Loucy (cell line): ENCODE measurements around the gene GTF3C1.

Experiments
- H2AFZ ChIP-seq: fragments of 200-600 bp; sonication (generic); 2 replicates; pipeline ENCODE4 v1.6.0; 2016; ENCODE audit warnings: antibody characterized with exemption, mild to moderate bottlenecking, low read length, moderate library complexity
- H3F3A ChIP-seq: fragments of 200-600 bp; 2 replicates; pipeline ENCODE4 v1.6.0; 2016; ENCODE audit warnings: antibody characterized with exemption, low read depth, mild to moderate bottlenecking
- H3K27me3 ChIP-seq: fragments of 200-600 bp; sonication (generic); 2 replicates; pipeline ENCODE4 v1.6.1; 2014; ENCODE audit warnings: low read length, mild to moderate bottlenecking; ENCODE audit not compliant: insufficient read depth, poor library complexity, severe bottlenecking
- H3K36me3 ChIP-seq: fragments of 200-600 bp; sonication (generic); 2 replicates; pipeline ENCODE4 v1.6.1; 2016; ENCODE audit warnings: low read length; ENCODE audit not compliant: insufficient read depth
- H3K4me1 ChIP-seq: fragments of 200-600 bp; sonication (generic); 2 replicates; pipeline ENCODE4 v1.5.1; 2014; ENCODE audit warnings: low read length, mild to moderate bottlenecking; ENCODE audit not compliant: insufficient read depth, poor library complexity, severe bottlenecking
- H3K4me2 ChIP-seq: fragments of 200-600 bp; sonication (generic); 2 replicates; pipeline ENCODE4 v1.6.0; 2014; ENCODE audit warnings: antibody characterized with exemption, low read length, low read depth, mild to moderate bottlenecking; ENCODE audit not compliant: poor library complexity, severe bottlenecking
- H3K4me3 ChIP-seq: fragments of 200-600 bp; sonication (generic); 2 replicates; pipeline ENCODE4 v1.5.1; 2014; ENCODE audit warnings: low read length, mild to moderate bottlenecking, mixed read lengths; ENCODE audit not compliant: poor library complexity, severe bottlenecking
- H3K79me2 ChIP-seq: fragments of 200-600 bp; sonication (generic); 2 replicates; pipeline ENCODE4 v1.6.1; 2014; ENCODE audit warnings: low read length; ENCODE audit not compliant: insufficient read depth
- H3K9ac ChIP-seq: fragments of 200-600 bp; sonication (generic); 2 replicates; pipeline ENCODE4 v1.6.0; 2014; ENCODE audit warnings: mild to moderate bottlenecking, low read depth, low read length, moderate library complexity; ENCODE audit not compliant: poor library complexity, severe bottlenecking
- H3K9me2 ChIP-seq: fragments of 200-600 bp; sonication (generic); replicated peaks from 2 replicates; pipeline ENCODE4 v1.6.1; 2016; ENCODE audit warnings: low read depth, low read length, mixed read lengths
- H3K9me3 ChIP-seq: fragments of 200-600 bp; sonication (generic); 2 replicates; pipeline ENCODE4 v1.6.1; 2014; ENCODE audit warnings: mild to moderate bottlenecking, antibody characterized with exemption, low read length, low read depth; ENCODE audit not compliant: insufficient read depth
- H4K20me1 ChIP-seq: fragments of 200-600 bp; sonication (generic); 2 replicates; pipeline ENCODE4 v1.6.0; 2014; ENCODE audit warnings: antibody characterized with exemption, low read length, mild to moderate bottlenecking; ENCODE audit not compliant: insufficient read depth, poor library complexity, severe bottlenecking
- EZH2phosphoT487 ChIP-seq: fragments of 200-600 bp; IDR thresholded peaks from 2 replicates; pipeline ENCODE4 v1.6.1; 2018; ENCODE audit warnings: antibody characterized with exemption, mild to moderate bottlenecking, moderate library complexity, borderline replicate concordance
- TF ChIP-seq, protein P1 (sequence below): fragments of 200-600 bp; sonication (generic); conservative IDR thresholded peaks from 2 replicates; pipeline ENCODE4 v1.5.1; 2014; ENCODE audit warnings: mild to moderate bottlenecking, antibody characterized with exemption, low read length

GTF3C1 gene

DNA sequence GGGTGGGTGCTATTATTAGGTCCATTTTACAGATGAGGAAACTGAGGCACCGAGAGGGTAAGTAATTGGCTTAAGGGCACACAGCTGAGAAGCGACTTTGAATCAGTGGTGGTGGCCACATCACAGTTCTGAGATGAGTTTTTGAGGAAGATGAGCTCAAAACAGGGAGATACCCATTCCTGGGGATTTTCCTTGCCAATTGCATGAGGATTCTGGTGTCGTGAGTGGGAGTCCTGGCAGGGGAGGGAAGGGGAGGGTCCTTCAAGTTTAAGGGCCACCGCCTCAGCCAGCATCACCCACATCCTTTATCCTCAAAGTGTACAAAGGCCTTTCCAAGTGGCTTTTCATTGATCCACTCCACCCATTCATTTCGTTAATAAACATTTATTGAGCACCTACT is 102.4 kb downstream of the GTF3C1 start:
- TF ChIP-seq EZH2phosphoT487: no peak
- TF ChIP-seq, protein P1, sequence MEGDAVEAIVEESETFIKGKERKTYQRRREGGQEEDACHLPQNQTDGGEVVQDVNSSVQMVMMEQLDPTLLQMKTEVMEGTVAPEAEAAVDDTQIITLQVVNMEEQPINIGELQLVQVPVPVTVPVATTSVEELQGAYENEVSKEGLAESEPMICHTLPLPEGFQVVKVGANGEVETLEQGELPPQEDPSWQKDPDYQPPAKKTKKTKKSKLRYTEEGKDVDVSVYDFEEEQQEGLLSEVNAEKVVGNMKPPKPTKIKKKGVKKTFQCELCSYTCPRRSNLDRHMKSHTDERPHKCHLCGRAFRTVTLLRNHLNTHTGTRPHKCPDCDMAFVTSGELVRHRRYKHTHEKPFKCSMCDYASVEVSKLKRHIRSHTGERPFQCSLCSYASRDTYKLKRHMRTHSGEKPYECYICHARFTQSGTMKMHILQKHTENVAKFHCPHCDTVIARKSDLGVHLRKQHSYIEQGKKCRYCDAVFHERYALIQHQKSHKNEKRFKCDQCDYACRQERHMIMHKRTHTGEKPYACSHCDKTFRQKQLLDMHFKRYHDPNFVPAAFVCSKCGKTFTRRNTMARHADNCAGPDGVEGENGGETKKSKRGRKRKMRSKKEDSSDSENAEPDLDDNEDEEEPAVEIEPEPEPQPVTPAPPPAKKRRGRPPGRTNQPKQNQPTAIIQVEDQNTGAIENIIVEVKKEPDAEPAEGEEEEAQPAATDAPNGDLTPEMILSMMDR: no peak
- no peaks in the 10 kb centered on the region for H3K9me2 ChIP-seq
- no peak overlapping the region for H3K9ac ChIP-seq
- H3K79me2 ChIP-seq: no peaks in the 10 kb centered on the region
- peak overlapping the region; percentile 51 for H3K4me2 ChIP-seq
- peak overlapping the region; percentile 1 for H3K4me3 ChIP-seq
- peaks cover 43% of the 10 kb centered on the region for H3K4me1 ChIP-seq
- no peaks in the 10 kb centered on the region for H3F3A ChIP-seq
- H4K20me1 ChIP-seq: no peaks in the 10 kb centered on the region
- H3K9me3 ChIP-seq: no peaks in the 10 kb centered on the region; the same call in 1 of the 2 replicates
- H3K36me3 ChIP-seq: peaks cover 24% of the 10 kb centered on the region; the same call in 1 of the 2 replicates
- no peaks in the 10 kb centered on the region for H3K27me3 ChIP-seq
- H2AFZ ChIP-seq: no peak overlapping the region

DNA sequence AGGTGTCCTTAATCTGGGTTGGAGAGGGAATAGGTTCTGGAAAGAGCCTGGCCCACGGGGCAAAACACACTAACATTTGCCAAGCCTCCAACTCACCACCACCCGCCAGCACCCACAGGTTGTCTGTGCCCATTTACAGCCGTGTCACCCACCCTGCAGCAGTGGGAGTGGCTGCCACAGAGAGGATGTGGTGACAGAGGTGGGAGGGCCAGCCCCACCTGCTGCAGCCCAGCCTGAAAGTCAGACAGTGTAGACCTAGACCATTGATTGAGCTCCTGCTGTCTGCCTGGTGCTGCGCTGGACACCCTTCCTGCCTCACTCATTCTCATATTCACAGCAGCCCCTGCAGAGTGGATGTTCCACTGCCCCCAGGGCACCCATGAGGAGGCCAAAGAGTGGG is 103.0 kb downstream of the GTF3C1 start:
- peaks cover 24% of the 10 kb centered on the region; the same call in 1 of the 2 replicates for H3K36me3 ChIP-seq
- H4K20me1 ChIP-seq: no peaks in the 10 kb centered on the region
- H3F3A ChIP-seq: no peaks in the 10 kb centered on the region

DNA sequence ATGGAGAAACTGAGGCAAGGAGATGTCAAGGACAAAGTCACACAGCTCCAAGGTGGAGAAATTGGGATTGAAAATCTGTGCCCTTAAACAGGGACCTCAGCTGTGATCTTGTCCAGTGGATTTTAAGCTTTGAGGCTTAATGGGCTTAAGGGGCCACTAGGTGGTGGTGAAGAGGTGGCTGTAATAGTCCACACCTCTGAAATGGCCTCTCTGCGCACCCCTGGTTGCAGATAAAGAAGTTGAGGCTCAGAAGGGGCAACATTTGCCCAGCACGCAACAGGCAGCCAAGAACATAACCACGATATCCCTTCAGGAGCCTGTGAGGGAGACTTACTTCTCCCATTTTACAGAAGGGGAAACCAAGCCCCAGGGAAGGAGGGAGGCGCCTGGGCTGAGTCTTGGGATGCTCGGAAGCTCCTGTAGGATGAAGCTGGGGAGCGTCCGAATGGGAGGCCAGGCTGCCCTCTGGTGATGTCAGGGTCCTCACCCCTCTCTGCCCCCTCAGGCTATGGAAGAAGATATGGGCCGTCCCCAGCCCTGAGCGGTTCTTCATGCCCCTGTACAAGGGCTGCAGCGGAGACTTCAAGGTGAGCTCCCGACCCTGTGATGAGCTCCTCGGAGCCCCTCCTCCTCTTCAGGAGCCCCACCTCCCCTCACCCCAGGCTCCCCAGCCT is 104.1 kb downstream of the GTF3C1 start:
- TF ChIP-seq, protein P1: peak; percentile 40; the same call in 1 of the 2 replicates
- no peak for TF ChIP-seq EZH2phosphoT487

More for the DNA sequence above, 103.0 kb downstream of the GTF3C1 start:
- H3K4me2 ChIP-seq: peak overlapping the region; percentile 51
- no peaks in the 10 kb centered on the region for H3K27me3 ChIP-seq
- peak overlapping the region; percentile 4 for H3K4me3 ChIP-seq
- peaks cover 43% of the 10 kb centered on the region for H3K4me1 ChIP-seq
- H3K9me2 ChIP-seq: no peaks in the 10 kb centered on the region
- no peak for TF ChIP-seq EZH2phosphoT487
- TF ChIP-seq, protein P1: no peak
- no peak overlapping the region for H2AFZ ChIP-seq
- H3K79me2 ChIP-seq: no peaks in the 10 kb centered on the region
- no peaks in the 10 kb centered on the region; the same call in 1 of the 2 replicates for H3K9me3 ChIP-seq
- H3K9ac ChIP-seq: peak overlapping the region; percentile 8

More for the DNA sequence above, 104.1 kb downstream of the GTF3C1 start:
- Histone ChIP-seq H3K36me3 (peaks cover 24% of the 10 kb centered on the region; the same call in 1 of the 2 replicates), H4K20me1 (no peaks in the 10 kb centered on the region), H3K4me3 (no peak overlapping the region), H3K9me2 (no peaks in the 10 kb centered on the region), H3K9ac (no peak overlapping the region), H3K27me3 (no peaks in the 10 kb centered on the region), H3K4me1 (peaks cover 37% of the 10 kb centered on the region), H3F3A (no peaks in the 10 kb centered on the region), H3K79me2 (no peaks in the 10 kb centered on the region), H3K4me2 (no peak overlapping the region), H2AFZ (no peak overlapping the region), H3K9me3 (no peaks in the 10 kb centered on the region; the same call in 1 of the 2 replicates)
